Gastroesophageal sphincter (tissue), 4 donors: ENCODE data around the gene TROAP. TPM values are rescaled to one million over a fixed set of nuclear protein-coding genes. Genes with fewer than 3 reads are reported as not detected.

Experiments used
- ATAC-seq: fragments of 150-250 bp; one replicate; pipeline ENCODE4 v1.9.1; 2016; ENCODE audit warnings: mild to moderate bottlenecking, moderate library complexity
- H3K27ac ChIP-seq, 4 donors: fragments of 200-600 bp; sonication (generic) in 3 of 4; 1 replicate in 3 of 4; 2 replicates in 1 of 4; pipeline ENCODE4 v1.5.1; 2016 to 2019
- H3K27me3 ChIP-seq: fragments of 200-600 bp; sonication (generic); one replicate; pipeline ENCODE4 v1.5.1; 2019
- H3K36me3 ChIP-seq, 2 donors: fragments of 200-600 bp; sonication (generic); one replicate each; pipeline ENCODE4 v1.5.1; 2019; ENCODE audit warnings: control low read depth in 1 of 2
- H3K4me1 ChIP-seq, 3 donors: fragments of 200-600 bp; sonication (generic); 1 replicate in 2 of 3; 2 replicates in 1 of 3; pipeline ENCODE4 v1.5.1; 2016 to 2019; ENCODE audit warnings: control low read depth in 2 of 3
- H3K4me3 ChIP-seq, 2 donors: fragments of 200-600 bp; sonication (generic); one replicate each; pipeline ENCODE4 v1.5.1; 2019; ENCODE audit warnings: mild to moderate bottlenecking in 1 of 2, moderate library complexity in 1 of 2
- H3K9me3 ChIP-seq, 3 donors: fragments of 200-600 bp; sonication (generic); one replicate each; pipeline ENCODE4 v1.5.1; 2017 to 2019; ENCODE audit warnings: control low read depth in 2 of 3
- EP300 ChIP-seq: sonication (generic); formaldehyde crosslinking; IDR thresholded peaks from one replicate; pipeline ENCODE4 v1.6.1; 2017; ENCODE audit warnings: antibody characterized with exemption, mild to moderate bottlenecking
- POLR2A ChIP-seq, 2 donors: fragments of 450-650 bp; IDR thresholded peaks; one replicate each; pipeline ENCODE4 v1.6.1; 2017; ENCODE audit warnings: antibody characterized with exemption in 2 of 2, mild to moderate bottlenecking in 2 of 2, moderate library complexity in 1 of 2
- POLR2AphosphoS5 ChIP-seq: sonication (generic); formaldehyde crosslinking; IDR thresholded peaks from one replicate; pipeline ENCODE4 v1.6.1; 2017; ENCODE audit warnings: antibody characterized with exemption
- WGBS, 2 donors: methylation state at CpG; one replicate each; pipeline ENCODE4 v1.1.5; 2018; ENCODE audit warnings: low coverage in 1 of 2; 5-methylcytosine and 5-hydroxymethylcytosine counted together
- total RNA-seq, 4 donors: library from RNA; depleted of rRNA; stranded (reverse); fragments of >200 nt; gene quantifications; one replicate each; pipeline ENCODE4 v1.1.0, GENCODE V29; 2016
- TF ChIP-seq, protein P1 (sequence below), 4 experiments: fragments of 200-600 bp in 2 of 4; fragments of 450-650 bp in 2 of 4; sonication (generic) in 1 of 4; IDR thresholded peaks; one replicate each; pipeline ENCODE4 v1.5.1; 2017 to 2019; ENCODE audit warnings: antibody characterized with exemption in 4 of 4, mild to moderate bottlenecking in 2 of 4, moderate library complexity in 2 of 4

TROAP gene
- total RNA-seq, 4 donors from 2014 or later, result 0.22 TPM; not detected in 3

GRCh38 chr12:49294804-49295081, 28.3 kb upstream of the TROAP start:
- Histone ChIP-seq H3K4me3 (no peak overlapping the region), H3K4me1 (peaks cover 0 to 46% (median 23%) of the 10 kb centered on the region in 3 donors), H3K27ac (no peak overlapping the region), H3K36me3 (no peaks in the 10 kb centered on the region), H3K9me3 (no peaks in the 10 kb centered on the region), H3K27me3 (peaks cover 56% of the 10 kb centered on the region)
- TF ChIP-seq POLR2AphosphoS5 (no peak), EP300 (no peak), POLR2A (IDR thresholded peaks at IDR 0.05) (no peak)
- TF ChIP-seq, protein P1, sequence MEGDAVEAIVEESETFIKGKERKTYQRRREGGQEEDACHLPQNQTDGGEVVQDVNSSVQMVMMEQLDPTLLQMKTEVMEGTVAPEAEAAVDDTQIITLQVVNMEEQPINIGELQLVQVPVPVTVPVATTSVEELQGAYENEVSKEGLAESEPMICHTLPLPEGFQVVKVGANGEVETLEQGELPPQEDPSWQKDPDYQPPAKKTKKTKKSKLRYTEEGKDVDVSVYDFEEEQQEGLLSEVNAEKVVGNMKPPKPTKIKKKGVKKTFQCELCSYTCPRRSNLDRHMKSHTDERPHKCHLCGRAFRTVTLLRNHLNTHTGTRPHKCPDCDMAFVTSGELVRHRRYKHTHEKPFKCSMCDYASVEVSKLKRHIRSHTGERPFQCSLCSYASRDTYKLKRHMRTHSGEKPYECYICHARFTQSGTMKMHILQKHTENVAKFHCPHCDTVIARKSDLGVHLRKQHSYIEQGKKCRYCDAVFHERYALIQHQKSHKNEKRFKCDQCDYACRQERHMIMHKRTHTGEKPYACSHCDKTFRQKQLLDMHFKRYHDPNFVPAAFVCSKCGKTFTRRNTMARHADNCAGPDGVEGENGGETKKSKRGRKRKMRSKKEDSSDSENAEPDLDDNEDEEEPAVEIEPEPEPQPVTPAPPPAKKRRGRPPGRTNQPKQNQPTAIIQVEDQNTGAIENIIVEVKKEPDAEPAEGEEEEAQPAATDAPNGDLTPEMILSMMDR (IDR thresholded peaks at IDR 0.05), result no peak
- ATAC-seq, result no peak
- 89% methylated on average over 1 of the region's 5 CpGs; no CpG with 5 or more reads in 1 of the 2 donors for WGBS, 2 donors

- H3K36me3 ChIP-seq, result no peaks in the 10 kb centered on the region
- H3K27ac ChIP-seq, result no peak within 1 kb of the TSS
- WGBS, 2 donors, result 31% methylated on average over 19 of the region's 82 CpGs; no CpG with 5 or more reads in 1 of the 2 donors
- H3K27me3 ChIP-seq, result peaks cover 62% of the 10 kb centered on the region
- peaks cover 0 to 46% (median 23%) of the 10 kb centered on the region in 3 donors for H3K4me1 ChIP-seq
- peak within 1 kb of the TSS in 1 of 2 donors; percentile 8 for H3K4me3 ChIP-seq
- ATAC-seq, result no peak
- TF ChIP-seq POLR2AphosphoS5 (no peak), EP300 (no peak), POLR2A (IDR thresholded peaks at IDR 0.05) (no peak)
- TF ChIP-seq, protein P1 (IDR thresholded peaks at IDR 0.05), result no peak
- H3K9me3 ChIP-seq, result no peaks in the 10 kb centered on the region
These were observed 27.7 kb upstream of the TROAP start, which contains the start of gene PRPH for GRCh38 chr12:49295082-49295936. Gene PRPH (plus strand): TSS chr12:49295147. CDS start chr12:49295201, 54 bp downstream.

DNA sequence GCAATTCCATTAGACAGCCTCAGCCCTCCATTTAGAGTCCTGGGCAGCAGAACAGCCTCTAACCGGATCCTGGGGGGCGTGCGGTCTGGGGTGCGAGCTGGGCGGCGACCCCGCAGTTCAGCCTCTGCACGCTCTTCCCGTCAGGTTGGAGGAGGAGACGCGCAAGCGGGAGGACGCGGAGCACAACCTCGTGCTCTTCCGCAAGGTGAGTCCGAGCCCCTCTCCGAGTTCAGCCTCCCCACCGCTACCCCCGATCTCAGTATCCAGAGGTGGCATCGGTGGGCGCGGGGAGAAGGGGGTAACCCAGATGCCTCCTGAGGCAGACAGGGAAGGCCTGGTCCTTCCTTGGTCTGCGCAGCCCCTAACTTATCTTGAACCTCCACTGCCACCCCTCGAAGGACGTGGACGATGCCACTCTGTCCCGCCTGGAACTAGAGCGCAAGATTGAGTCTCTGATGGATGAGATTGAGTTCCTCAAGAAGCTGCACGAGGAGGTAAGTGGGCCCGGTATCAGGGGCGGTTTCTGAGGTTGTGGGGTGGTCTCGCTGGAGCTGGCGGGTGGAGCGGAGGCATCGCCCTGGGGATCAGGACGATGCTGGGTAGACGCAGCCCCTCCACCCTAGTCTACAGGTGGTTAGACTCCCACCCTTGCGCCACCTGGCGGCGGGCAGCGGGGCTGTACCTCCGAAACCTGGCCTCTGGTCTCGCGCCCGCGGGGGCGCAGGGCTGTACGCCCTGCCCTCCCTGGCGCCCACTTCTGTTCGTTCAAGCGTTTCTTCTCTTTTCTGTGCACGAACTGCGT, 26.8 kb upstream of the TROAP start:
- no peak for TF ChIP-seq EP300
- TF ChIP-seq, protein P1 (IDR thresholded peaks at IDR 0.05), result peak in 3 of 4 experiments; percentile 15 to 65 (median 37)
- peaks cover 0 to 46% (median 23%) of the 10 kb centered on the region in 3 donors for H3K4me1 ChIP-seq
- H3K27me3 ChIP-seq, result peaks cover 71% of the 10 kb centered on the region
- H3K36me3 ChIP-seq, result no peaks in the 10 kb centered on the region
- ATAC-seq, result no peak
- no peaks in the 10 kb centered on the region for H3K9me3 ChIP-seq
- H3K27ac ChIP-seq, result no peak overlapping the region
- H3K4me3 ChIP-seq, result peak overlapping the region in 1 of 2 donors; percentile 23
- no CpG with 5 or more reads among the region's 54 CpGs for WGBS, 2 donors

DNA sequence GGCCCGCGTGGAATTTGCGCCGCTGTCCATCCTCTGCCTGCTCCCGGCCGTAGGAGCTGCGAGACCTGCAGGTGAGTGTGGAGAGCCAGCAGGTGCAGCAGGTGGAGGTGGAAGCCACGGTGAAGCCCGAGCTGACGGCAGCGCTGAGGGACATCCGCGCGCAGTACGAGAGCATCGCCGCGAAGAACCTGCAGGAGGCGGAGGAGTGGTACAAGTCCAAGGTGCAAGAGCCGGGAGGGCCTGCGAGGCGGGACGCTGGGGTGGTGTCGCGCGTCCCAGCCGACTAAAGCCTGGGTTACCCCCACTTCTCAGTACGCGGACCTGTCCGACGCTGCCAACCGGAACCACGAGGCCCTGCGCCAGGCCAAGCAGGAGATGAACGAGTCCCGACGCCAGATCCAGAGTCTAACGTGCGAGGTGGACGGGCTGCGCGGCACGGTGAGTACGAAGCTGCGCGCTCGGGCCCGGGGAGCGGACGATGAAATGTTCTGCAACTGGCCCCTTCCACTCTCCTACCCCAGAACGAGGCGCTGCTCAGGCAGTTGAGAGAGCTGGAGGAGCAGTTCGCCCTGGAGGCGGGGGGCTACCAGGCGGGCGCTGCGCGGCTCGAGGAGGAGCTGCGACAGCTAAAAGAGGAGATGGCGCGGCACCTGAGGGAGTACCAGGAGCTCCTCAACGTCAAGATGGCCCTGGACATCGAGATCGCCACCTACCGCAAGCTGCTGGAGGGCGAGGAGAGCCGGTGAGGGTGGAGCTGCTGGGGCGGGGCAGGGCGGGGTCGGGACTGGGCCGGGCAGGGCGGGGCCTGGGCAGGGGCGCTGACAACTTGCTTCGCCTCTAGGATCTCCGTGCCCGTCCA, 26.0 kb upstream of the TROAP start:
- no peak for ATAC-seq
- Histone ChIP-seq H3K4me1 (peaks cover 0 to 46% (median 23%) of the 10 kb centered on the region in 3 donors), H3K27me3 (peaks cover 79% of the 10 kb centered on the region), H3K9me3 (no peaks in the 10 kb centered on the region), H3K4me3 (peak overlapping the region in 1 of 2 donors; percentile 23), H3K27ac (no peak overlapping the region), H3K36me3 (no peaks in the 10 kb centered on the region)
- TF ChIP-seq, protein P1 (IDR thresholded peaks at IDR 0.05), result no peak
- TF ChIP-seq POLR2A (IDR thresholded peaks at IDR 0.05) (no peak), POLR2AphosphoS5 (no peak), EP300 (no peak)
- WGBS, 2 donors, result 2% methylated on average over 7 of the region's 77 CpGs; no CpG with 5 or more reads in 1 of the 2 donors
